DMS53 (cell line): ENCODE measurements around the gene HLCS.

Experiments used
- DNase-seq: peaks from one replicate; lab custom pipeline; 2025; lab: John Stamatoyannopoulos, UW

HLCS gene

GRCh38 chr21:36769051-36769839 is 197.2 kb downstream of the HLCS start:
- no peak for DNase-seq

GRCh38 chr21:36768496-36768895 is 198.0 kb downstream of the HLCS start:
- no peak for DNase-seq

- no peak for DNase-seq
These were observed 199.4 kb downstream of the HLCS start for GRCh38 chr21:36767096-36767495.

GRCh38 chr21:36766511-36766910 is 200.0 kb downstream of the HLCS start:
- DNase-seq, result no peak

GRCh38 chr21:36765229-36765628 is 201.2 kb downstream of the HLCS start:
- DNase-seq, result no peak

GRCh38 chr21:36763305-36763704 is 203.2 kb downstream of the HLCS start:
- no peak for DNase-seq

GRCh38 chr21:36762642-36763041 is 203.8 kb downstream of the HLCS start:
- no peak for DNase-seq

- no peak for DNase-seq
These were observed 204.8 kb downstream of the HLCS start for GRCh38 chr21:36761685-36762084.

DNA sequence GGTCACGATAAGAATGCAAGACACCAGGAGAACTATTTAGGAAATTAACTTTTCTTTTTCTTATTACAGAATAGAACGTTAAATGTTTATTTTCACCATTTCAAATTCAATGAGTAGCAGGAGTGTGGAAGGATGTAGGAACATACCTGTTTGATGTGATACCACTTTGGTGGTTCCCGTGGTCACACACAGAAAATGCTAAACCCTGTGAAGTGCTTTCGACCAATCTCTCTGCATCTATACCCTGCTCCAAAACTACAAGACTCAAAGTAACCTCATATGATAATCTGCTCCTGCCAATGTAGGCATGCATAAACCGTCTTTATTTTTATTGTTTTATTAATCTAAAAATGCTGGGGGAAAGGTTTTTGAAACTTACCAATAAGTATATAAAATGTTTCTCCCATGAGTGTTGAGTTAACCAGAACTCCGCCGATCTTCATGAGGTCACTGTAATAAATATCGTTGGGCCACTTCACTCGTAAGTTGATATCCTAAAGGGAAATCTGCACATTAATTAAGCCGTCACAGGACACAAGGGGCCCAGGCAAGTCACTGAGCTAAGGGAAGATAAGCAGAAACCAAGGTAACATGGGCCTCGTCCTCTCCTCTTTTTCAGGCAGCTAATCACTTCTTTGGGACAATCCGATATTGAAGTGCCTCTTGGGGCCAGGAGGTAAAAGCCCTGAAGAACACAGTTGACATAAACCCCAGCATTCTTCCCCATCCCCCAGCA is 207.0 kb downstream of the HLCS start:
- no peak for DNase-seq

GRCh38 chr21:36757196-36757595 is 209.3 kb downstream of the HLCS start:
- no peak for DNase-seq

DNA sequence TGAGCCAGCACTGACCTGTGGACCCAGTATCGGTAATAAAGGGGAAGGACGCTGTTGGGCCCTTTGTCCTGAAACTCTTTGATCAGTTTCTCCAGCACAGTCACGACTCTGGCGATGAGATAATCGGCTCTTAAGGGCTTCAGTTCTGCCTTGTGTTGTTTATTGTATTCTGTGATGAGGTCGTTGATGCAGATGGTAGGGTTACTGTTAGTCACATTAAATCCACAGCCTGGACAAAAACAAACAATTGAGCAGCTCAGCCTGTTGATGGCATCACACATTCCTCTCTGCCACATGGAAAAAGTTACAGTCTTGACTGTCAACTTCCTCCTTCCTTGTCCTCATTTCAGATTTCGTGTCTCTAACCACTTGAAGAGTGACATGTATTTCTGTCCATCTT is 209.9 kb downstream of the HLCS start:
- peak; percentile 81 for DNase-seq

DNA sequence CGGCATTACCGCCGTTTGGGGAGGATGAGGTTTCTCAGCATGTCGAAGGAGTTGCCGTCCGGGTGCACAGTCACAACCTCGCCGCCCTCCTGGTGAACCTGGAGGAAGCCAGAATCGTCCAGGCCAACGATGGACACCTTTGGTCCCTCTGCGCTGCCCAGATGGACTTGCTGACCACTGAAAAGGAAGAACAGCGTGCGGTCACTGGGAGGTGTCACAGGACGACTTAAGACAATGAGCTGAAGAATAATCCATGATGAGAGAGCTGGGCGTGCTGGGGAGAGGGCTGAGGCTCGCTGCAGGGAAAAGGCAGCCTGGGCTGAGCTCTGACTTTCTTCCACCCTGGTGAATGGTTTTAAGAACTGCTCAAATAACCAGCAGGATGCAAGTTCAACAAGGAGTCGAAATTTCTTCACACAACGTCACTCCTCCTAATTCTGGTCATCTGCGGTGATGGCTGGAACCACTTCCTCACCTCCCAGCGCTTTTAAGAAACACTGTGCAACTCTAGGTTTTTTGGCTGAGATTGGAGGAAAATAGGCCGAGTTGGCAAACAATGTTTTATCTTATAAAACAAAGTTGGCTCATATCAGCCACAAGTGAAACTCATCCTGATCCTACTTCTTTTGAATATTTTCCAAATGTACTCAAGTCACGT is 212.1 kb downstream of the HLCS start:
- no peak for DNase-seq

DNA sequence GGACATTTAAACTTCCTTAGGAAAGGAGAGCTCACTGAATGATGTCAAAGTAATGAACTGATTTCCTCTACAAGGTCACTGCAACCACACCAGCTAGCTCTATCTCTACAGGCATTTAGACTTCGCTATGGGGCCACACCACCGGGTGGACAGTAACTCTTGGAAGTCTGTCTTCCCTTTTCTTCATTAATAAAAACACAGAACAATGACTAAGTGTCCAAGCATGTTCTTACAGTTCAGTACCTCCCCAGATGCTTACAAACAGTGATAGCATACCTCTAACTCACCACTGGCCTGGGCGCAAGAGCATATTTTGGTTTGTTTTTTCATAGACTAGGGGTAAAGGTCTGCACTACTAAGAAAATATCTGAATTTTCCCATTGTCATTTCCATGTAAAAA is 212.9 kb downstream of the HLCS start:
- DNase-seq, result no peak

GRCh38 chr21:36751383-36751782 is 215.1 kb downstream of the HLCS start:
- no peak for DNase-seq

DNA sequence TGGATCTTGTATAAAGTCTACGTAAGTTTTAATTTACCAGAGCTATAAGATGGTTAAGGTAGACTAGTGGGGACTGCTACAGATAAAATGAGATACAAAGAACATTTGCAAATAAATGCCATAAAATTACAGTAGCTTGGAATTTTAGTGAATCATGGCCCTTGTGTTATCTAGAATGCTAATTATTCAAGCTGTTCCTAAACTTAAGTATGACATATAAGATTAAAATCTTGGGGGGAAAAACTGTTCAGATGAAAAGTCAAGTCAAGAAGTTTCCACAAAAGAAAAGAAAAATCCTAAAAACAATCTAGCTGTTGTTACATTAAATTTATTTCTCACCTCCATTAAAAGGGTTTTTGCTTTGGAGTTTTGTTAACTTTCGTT is 215.9 kb downstream of the HLCS start:
- no peak for DNase-seq

DNA sequence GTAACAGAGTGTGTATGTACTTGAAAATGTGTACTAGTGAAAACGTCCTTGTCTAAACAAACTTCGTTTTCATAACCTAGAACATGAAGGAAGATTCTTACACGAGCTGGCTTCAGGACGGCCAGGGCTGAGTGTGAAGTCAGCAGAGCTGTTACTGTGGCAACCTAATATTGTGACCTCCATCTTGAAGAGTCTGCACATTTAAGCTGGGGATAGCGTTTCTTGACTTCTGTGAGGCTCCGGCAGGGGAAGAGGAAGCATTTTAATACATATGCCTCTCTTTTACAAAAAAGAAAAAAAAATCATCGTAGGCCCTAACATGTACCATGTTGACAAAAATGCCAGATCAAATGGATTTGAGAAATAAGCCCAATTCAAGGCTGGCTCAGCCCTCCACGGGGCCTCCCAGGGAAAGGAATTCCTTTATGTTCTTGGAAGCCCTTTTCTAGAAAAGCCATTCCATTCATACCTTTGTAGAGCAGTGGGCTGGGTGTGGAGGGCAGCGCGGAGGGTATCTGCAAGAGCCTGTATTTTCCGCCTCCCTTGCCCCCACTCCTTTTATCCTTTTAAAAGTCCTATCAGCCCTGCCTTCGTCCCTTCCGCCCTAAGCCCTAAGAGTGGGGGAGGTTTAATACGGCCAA is 216.4 kb downstream of the HLCS start:
- DNase-seq, result peak; percentile 19

GRCh38 chr21:36747815-36748383 is 218.6 kb downstream of the HLCS start:
- peak; percentile 66 for DNase-seq

GRCh38 chr21:36747041-36747814 is 219.2 kb downstream of the HLCS start:
- DNase-seq, result peak; percentile 51

DNA sequence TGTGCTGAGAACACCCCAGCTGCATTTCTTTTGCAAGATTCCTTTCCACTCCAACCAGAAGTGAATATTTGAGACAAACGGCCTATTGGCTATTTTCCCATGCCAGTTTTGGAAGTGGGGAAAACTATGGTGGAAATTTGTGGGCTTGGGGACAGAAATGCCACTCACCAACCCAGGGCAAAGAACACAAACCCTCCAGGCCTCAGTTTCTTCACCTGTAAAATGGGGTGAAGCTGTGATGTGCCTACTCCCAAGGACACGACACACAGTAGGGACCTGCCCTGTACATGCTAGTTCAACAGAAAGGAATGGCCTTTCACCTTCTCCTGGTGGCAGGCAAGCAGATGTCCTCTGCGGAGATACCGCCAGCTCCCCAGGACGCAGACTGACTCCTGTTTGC is 221.0 kb downstream of the HLCS start:
- DNase-seq, result no peak

DNA sequence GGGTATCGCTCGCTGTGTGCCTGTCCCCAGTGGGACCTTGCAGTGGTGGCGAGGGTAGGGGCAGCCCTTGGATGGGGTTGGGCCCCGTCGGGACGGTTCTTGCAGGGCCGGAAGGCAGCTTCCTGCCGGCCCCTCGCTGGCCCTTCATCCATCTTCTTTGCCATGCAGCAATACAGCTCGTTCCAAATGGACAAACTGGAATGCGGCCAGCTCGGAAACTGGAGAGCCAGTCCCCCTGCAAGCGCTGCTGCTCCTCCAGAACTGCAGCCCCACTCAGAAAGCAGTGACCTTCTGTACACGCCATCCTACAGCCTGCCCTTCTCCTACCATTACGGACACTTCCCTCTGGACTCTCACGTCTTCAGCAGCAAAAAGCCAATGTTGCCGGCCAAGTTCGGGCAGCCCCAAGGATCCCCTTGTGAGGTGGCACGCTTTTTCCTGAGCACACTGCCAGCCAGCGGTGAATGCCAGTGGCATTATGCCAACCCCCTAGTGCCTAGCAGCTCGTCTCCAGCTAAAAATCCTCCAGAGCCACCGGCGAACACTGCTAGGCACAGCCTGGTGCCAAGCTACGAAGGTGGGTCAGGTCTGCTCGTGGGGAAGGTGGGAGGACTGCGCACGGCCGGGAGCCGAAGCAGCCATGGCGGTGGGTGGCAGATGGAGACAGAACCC is 221.8 kb downstream of the HLCS start:
- no peak for DNase-seq

GRCh38 chr21:36744190-36744559 is 222.3 kb downstream of the HLCS start:
- DNase-seq, result no peak
